HG02840 (cell line): ENCODE results near the gene KLRD1.
"Not testable (repeated sequence)": the region's sequence is repeated elsewhere in the genome, so short reads cannot be mapped to it uniquely, and the experiment has no call there.

Experiments
- ATAC-seq: cut with Tn5 transposase; IDR thresholded peaks from one replicate; pipeline ENCODE4 v1.9.1; 2021; ENCODE audit warnings: mild to moderate bottlenecking, moderate library complexity, moderate number of reproducible peaks; ENCODE audit not compliant: unreplicated experiment, low FRiP score

The KLRD1 gene

GRCh38 chr12:10336196-10336595 lies 28.5 kb downstream of the KLRD1 start:
- not testable (repeated sequence) for ATAC-seq

DNA sequence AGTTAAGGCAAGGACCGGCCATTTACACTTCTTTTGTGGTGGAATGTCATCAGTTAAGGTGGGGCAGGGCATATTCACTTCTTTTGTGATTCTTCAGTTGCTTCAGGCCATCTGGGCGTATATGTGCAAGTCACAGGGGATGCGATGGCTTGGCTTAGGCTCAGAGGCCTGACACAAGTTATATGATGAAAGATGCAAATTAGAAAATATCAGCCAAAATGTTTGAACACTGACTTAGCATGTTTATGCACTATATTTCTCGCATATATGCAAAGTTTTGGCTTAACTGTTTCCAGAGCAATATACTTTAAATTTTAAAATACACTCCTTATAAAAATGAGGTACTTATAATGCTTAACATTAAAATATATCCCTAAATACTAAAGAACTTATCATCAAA lies 30.8 kb downstream of the KLRD1 start:
- not testable (repeated sequence) for ATAC-seq

DNA sequence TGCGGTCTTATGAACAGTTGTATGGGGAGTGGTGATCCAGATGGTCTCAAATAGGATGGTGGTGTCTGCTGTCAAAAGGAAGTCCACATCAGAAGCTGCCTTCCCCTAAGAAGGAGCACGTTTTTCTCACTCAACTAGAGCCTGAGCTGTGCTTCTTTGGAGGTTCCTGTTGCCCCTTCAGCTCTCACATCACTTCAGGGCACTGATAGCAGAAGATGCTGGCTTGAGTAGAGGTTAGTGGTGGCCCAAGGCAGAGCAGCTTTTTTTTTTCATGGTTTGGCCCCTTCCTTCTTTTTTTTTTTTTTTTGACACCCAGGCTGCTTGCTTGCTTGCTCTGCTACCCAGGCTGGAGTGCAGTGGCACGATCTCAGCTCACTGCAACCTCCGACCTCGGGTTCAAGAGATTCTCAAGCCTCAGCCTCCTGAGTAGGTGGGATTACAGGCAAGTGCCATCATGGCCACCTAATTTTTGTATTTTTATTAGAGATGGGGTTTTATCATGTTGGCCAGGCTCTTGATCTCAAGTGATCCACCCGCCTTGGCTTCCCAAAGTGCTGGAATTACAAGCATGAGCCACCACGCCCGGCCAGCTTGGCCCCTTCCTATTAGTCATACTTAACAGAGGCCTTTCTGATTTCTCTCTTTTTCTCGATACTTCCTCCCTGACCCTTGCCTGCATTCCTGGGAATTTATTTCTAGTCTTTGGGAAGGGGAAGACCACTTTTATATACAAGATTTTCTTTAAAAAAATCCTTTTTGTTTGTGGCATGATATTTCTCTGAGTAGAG lies 31.6 kb downstream of the KLRD1 start:
- no peak for ATAC-seq

DNA sequence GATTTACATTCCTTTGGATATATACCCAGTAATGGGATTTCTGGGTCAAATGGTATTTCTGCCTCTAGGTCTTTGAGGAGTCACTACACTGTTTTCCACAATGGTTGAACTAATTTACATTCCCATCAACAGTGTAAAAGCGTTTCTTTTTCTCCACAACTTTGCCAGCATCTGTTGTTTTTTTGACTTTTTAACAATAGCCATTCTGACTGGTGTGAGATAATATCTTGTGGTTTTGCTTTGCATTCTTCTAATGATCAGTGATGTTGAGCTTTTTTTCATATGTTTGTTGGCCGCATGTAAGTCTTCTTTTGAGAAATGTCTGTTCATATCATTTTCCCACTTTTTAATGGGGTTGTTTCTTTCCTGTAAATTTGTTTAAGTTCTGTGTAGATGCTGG lies 33.3 kb downstream of the KLRD1 start:
- not testable (repeated sequence) for ATAC-seq

- ATAC-seq = no peak
These were observed 34.3 kb downstream of the KLRD1 start for GRCh38 chr12:10341892-10342509.

- ATAC-seq = not testable (repeated sequence)
These were observed 43.8 kb downstream of the KLRD1 start for GRCh38 chr12:10351457-10351856.

GRCh38 chr12:10354071-10354470 lies 46.4 kb downstream of the KLRD1 start:
- ATAC-seq = no peak

DNA sequence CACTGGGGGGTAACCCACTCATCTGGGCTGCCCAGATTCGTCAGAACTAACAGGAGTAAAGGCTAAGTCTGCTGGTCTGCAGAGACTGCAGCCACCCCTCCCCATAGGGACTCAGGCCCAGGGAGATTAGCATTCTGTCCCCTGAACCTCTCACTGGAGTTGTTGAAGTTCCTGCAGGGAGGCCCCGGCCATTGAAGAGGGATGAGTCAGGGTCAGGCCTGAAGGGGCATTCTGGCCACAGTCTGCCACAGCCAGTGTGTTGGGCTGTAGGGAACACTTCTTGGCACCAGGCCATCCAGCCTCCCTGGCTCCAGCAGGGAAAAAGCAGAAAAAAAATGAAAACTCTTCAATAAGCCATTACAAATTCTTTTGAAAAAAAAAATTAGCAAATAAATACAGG lies 46.8 kb downstream of the KLRD1 start:
- no peak for ATAC-seq

DNA sequence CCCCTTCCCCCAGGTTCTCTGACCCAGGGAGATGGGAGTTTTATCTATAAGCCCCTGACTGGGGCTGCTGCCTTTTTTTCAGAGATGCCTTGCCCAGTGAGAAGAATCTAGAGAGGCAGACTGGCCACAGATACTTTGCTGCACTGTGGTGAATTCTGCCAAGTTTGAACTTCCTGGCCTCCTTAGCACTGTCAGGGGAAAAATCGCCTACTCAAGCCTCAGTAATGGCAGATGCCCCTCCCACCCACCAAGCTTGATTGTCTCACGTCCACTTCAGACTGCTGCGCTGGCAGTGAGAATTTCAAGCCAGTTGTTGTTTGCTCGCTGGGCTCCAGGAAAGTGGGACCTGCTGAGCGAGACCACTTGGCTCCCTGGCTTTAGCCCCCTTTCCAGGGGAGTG lies 50.5 kb downstream of the KLRD1 start:
- ATAC-seq = no peak

GRCh38 chr12:10358969-10359368 lies 51.3 kb downstream of the KLRD1 start:
- ATAC-seq = no peak

GRCh38 chr12:10361084-10361483 lies 53.4 kb downstream of the KLRD1 start:
- ATAC-seq = no peak

- no peak for ATAC-seq
These were observed 54.0 kb downstream of the KLRD1 start for GRCh38 chr12:10361622-10362021.

DNA sequence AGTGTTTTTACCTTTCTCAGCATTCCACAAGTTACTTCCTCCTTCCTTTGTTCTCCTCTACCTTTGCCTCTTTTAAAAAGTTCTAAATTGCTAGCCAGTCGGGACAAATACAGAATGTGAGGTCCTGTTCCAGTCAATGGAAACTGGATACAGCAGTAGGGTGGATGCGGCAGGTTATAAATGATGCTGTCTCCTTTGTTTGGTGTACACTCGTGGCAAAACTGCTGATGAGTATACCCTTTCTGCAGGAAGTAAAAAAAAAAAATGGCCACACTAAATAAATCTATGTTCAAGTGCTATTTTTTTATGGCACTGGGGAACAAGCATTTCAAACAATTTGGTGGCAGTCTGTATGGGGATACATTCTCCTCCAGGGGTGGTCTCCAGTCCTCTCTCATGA lies 54.7 kb downstream of the KLRD1 start:
- ATAC-seq = no peak

- no peak for ATAC-seq
These were observed 55.4 kb downstream of the KLRD1 start for GRCh38 chr12:10362828-10363657.

GRCh38 chr12:10363658-10363913 lies 55.9 kb downstream of the KLRD1 start:
- ATAC-seq = no peak

- peak; percentile 89 for ATAC-seq
These were observed 56.5 kb downstream of the KLRD1 start for GRCh38 chr12:10363914-10364814.

DNA sequence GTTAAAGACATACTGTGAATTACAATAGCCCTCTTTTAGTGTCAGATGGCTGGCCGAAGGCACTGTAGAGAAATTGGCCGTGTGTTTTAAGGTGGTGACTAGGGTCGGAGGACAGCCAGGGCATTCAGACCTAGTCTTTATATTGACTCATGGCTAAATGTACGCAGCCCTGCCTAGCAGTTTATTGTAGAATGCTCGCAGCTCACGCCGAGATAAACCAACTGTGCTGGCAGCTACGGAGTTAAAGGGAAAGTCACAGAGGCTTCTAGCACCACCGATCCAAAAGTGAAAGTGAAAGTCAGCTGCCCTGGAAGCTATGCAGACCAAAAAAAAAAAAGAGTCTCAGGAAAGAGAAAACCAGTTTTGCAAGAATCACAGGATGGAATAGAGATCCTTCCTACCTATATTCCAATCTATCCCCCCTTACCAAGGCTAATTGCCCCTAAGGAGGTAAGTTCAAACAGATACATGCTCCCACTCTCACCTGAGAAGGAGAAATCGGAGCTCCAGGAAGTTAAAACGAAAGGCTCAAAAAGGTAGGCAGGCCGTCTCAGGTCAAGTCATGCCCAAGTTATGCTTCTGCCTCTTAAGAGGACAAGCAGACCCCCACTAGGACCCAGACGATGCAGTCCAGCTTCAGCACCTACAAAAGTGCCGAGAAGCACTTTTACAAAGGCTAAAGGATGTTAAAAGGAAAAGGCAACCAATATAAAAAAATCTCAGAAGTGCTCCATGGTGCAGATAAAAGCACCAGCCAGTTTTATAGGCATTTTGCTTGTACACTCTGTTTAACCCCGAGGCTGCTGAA lies 57.3 kb downstream of the KLRD1 start:
- ATAC-seq = peak; percentile 55

DNA sequence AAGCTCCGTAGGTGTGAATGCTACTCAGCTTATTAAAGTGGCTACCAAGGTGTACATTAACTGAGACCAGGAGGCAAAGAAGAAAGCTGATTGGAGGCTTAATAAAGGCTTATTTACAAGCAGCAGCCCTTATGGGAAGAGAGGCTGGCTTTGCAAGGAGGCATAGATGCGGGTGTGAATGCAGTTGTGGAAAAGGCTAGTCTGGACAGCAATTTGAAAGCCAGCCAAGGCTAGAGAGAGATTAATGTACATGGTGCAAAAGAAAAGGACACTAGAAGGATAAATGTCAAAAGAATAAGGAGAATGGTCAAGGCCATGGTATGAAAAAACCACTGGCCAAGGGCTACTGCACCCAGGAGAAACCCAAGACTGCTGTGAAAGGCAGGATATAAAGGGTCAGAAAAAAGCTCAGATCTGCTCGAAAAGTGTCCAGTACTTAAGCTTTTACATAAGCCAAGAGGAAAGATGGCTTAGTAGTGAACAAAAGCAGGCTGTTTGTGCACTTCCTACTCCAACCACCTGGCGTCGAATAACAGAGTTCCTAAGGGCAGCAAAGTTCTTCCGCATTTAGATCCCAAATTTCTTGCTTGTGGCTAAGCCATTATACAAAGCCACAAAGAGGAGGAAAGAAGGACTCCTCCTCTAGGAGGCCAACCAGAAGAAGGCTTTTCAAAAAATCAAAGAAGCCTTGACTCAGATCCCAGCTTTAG lies 58.2 kb downstream of the KLRD1 start:
- no peak for ATAC-seq

DNA sequence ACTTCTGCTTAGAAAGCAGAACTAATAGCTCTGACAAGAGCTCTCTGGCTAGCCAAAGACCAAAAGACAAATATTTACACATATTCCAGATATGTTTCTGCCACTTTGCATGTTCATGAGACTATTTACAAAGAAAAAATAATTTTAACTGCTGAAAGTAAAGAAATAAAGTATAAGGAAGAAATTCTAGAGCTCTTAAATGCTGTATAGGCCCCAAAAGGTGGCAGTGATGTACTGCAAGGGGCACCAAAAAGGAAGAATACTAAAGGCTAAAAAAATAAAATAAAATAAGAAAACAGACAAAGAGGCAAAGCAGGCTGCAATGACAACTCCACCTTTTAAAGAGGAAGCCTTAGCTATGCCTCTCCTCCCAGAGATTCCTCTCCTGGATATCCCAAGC lies 59.2 kb downstream of the KLRD1 start:
- no peak for ATAC-seq
